Activated CD4-positive, alpha-beta memory T cell treated with anti-CD3 and anti-CD28 coated beads, Interleukin-2, amount 10 ng/mL, durations not matched to agents 7 days and 5 days (primary cell): ENCODE results near the gene CDH13. TPM values are rescaled to one million over a fixed set of nuclear protein-coding genes. Genes with fewer than 3 reads are reported as not detected.

Experiments
- CTCF ChIA-PET: fragments of 350-600 bp; sonication (Branson Sonifier 250); formaldehyde crosslinking; loops from one replicate; lab custom pipeline; 2021; ENCODE audit warnings: antibody characterized with exemption, inconsistent platforms; lab: Charles Lee
- POLR2A ChIA-PET: fragments of 350-600 bp; sonication (Branson Sonifier 250); formaldehyde crosslinking; loops from one replicate; lab custom pipeline; 2021; ENCODE audit warnings: antibody characterized with exemption; lab: Charles Lee
- DNase-seq: peaks from one replicate; pipeline ENCODE4 v3.0.0-alpha.2; 2020
- H3K27ac Mint-ChIP-seq: one replicate; pipeline ENCODE4 v1.8.0; 2021; ENCODE audit warnings: mild to moderate bottlenecking, mixed read lengths
- H3K27me3 Mint-ChIP-seq: one replicate; pipeline ENCODE4 v1.8.0; 2021; ENCODE audit warnings: mixed read lengths
- H3K36me3 Mint-ChIP-seq: one replicate; pipeline ENCODE4 v1.8.0; 2021; ENCODE audit warnings: low read depth, mixed read lengths
- H3K4me1 Mint-ChIP-seq: one replicate; pipeline ENCODE4 v1.8.0; 2021; ENCODE audit warnings: mixed read lengths
- H3K4me3 Mint-ChIP-seq: one replicate; pipeline ENCODE4 v1.8.0; 2021; ENCODE audit warnings: mild to moderate bottlenecking, mixed read lengths
- H3K9me3 Mint-ChIP-seq: one replicate; pipeline ENCODE4 v1.8.0; 2021; ENCODE audit warnings: mixed read lengths
- total RNA-seq, 2 experiments: library from RNA; stranded (reverse); gene quantifications; one replicate each; pipeline ENCODE4 v1.2.3, GENCODE V29; 2021

CDH13 gene
- total RNA-seq, 2 experiments from 2014 or later, result not detected

GRCh38 chr16:83443972-83444371 is 817.2 kb downstream of the CDH13 start:
- H3K4me3 Mint-ChIP-seq, result no peak overlapping the region
- ChIA-PET CTCF (interaction anchor here (0.7 kb wide), 1 partner anchor 24 kb away, joined by 3 read pairs; no protein-coding TSS in a partner anchor), POLR2A (no interaction called here)
- H3K9me3 Mint-ChIP-seq, result no peaks in the 10 kb centered on the region
- DNase-seq, result no peak
- no peak overlapping the region for H3K27ac Mint-ChIP-seq
- H3K4me1 Mint-ChIP-seq, result no peaks in the 10 kb centered on the region
- no peaks in the 10 kb centered on the region for H3K27me3 Mint-ChIP-seq
- no peaks in the 10 kb centered on the region for H3K36me3 Mint-ChIP-seq

- CTCF ChIA-PET, result interaction anchor here (1.2 to 1.7 kb wide), 2 partner anchors 14 to 1184 kb away, joined by 4 to 6 read pairs; no protein-coding TSS in a partner anchor
- H3K36me3 Mint-ChIP-seq, result no peaks in the 10 kb centered on the region
- no peaks in the 10 kb centered on the region for H3K4me1 Mint-ChIP-seq
- no peak for DNase-seq
- POLR2A ChIA-PET, result no interaction called here
- no peak overlapping the region for H3K27ac Mint-ChIP-seq
- H3K9me3 Mint-ChIP-seq, result no peaks in the 10 kb centered on the region
- no peak overlapping the region for H3K4me3 Mint-ChIP-seq
- no peaks in the 10 kb centered on the region for H3K27me3 Mint-ChIP-seq
Observed at GRCh38 chr16:83447560-83447959, 820.8 kb downstream of the CDH13 start.

DNA sequence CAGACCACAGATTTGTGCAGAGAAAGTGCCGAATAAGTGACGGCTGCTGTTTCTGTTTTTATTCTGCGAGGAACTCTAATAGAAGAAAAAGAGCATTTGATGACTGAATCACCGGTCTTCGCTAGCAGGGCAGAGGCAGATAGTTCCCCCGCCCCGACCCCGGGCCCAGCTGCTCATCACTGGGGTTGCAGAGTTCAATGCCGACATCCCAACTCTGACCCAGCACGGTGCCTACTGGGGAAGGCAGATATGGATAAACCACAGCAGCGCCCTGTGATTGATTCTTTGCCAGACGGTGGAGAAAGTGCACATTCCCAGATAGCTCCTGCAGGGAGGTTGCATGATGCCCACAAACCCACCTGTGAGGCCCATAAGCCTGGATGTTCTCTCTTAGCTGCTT is 823.1 kb downstream of the CDH13 start:
- H3K27me3 Mint-ChIP-seq, result no peaks in the 10 kb centered on the region
- no peak overlapping the region for H3K27ac Mint-ChIP-seq
- ChIA-PET CTCF (no interaction called here), POLR2A (no interaction called here)
- H3K36me3 Mint-ChIP-seq, result no peaks in the 10 kb centered on the region
- H3K9me3 Mint-ChIP-seq, result no peaks in the 10 kb centered on the region
- no peaks in the 10 kb centered on the region for H3K4me1 Mint-ChIP-seq
- DNase-seq, result no peak
- no peak overlapping the region for H3K4me3 Mint-ChIP-seq

DNA sequence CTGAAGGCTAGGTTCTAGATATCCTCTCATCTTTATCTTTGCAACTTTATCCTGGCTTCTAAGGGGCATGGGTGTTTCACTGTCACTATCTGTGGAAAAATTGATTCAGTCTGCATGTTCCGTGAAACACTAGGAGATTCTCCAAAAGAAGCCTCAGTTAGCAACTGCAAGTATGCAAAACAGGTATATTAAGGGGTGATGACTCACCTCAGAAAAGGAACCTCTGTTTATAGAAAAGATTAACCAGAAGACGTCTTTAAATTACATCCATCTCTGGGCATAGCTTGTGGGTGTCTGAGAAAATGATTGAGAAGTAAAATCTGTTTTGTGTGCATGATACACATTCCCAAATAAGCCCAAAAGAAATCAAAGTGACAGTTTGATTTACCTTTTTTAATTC is 827.2 kb downstream of the CDH13 start:
- ChIA-PET CTCF (no interaction called here), POLR2A (no interaction called here)
- Mint-ChIP-seq H3K36me3 (no peaks in the 10 kb centered on the region), H3K4me1 (no peaks in the 10 kb centered on the region), H3K27ac (no peak overlapping the region), H3K9me3 (peaks cover 9% of the 10 kb centered on the region), H3K27me3 (no peaks in the 10 kb centered on the region), H3K4me3 (no peak overlapping the region)
- DNase-seq, result no peak

DNA sequence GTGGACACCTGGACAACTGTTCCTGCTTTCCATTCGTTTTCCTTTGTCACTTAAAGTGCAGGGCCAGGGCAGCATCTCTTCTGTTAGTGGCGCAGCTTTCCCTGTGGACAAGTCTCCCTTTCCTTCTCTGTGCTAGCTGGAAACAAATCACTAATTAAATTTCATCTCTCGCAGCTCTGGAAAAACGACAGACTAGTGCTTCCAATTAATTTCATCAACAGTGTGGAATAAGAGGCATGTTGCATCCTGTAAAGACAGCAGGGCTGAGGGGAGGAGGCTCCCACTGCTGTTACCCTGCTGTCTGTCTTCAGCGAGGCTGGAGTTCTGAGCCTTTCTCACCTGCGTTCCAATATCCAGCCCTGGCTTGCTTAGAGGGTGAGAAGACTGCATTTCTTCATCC is 828.9 kb downstream of the CDH13 start:
- Mint-ChIP-seq H3K4me3 (no peak overlapping the region), H3K27me3 (no peaks in the 10 kb centered on the region), H3K9me3 (peaks cover 9% of the 10 kb centered on the region), H3K4me1 (no peaks in the 10 kb centered on the region), H3K27ac (no peak overlapping the region), H3K36me3 (no peaks in the 10 kb centered on the region)
- no peak for DNase-seq
- POLR2A ChIA-PET, result no interaction called here
- CTCF ChIA-PET, result no interaction called here

DNA sequence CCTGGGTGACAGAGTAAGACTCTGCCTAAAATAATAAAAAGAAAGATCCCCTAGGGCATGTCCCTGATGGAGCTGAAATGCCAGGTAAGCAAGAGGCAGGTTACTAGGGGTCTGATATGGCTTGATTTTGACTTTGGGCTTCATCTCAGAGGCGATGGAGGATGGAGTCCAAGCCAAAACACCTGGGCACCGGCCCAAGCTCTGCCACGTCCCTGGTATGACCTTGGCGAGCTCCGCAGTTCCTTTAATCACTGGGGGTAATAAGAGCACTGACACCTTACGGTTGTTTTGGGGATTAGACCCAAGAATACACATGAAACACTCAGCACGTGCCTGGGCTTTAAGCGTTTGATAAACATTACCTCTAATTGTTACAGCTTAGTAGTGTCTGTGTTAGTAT is 830.2 kb downstream of the CDH13 start:
- DNase-seq, result no peak
- ChIA-PET CTCF (no interaction called here), POLR2A (no interaction called here)
- H3K27me3 Mint-ChIP-seq, result no peaks in the 10 kb centered on the region
- H3K4me1 Mint-ChIP-seq, result no peaks in the 10 kb centered on the region
- no peaks in the 10 kb centered on the region for H3K36me3 Mint-ChIP-seq
- no peak overlapping the region for H3K4me3 Mint-ChIP-seq
- peaks cover 9% of the 10 kb centered on the region for H3K9me3 Mint-ChIP-seq
- H3K27ac Mint-ChIP-seq, result no peak overlapping the region

DNA sequence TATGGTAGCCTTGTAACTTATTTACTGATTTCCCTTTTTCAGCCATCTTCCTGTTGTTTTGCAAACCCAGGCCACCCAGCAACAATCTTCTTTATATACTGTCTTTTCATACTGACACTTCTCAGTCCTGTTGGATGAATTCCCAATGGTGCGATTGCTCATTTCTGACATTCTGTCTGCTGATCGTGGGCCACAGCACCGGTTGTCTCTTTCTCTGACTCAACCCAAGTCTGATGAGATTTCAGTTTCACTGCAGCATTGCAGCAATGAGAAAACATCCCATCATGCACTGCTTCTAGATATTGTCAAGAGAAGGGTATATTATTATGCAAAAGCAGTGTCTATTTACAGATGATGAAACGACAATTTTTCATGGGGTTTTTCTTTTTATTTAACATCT is 831.8 kb downstream of the CDH13 start:
- Mint-ChIP-seq H3K27ac (no peak overlapping the region), H3K9me3 (peaks cover 9% of the 10 kb centered on the region), H3K4me1 (no peaks in the 10 kb centered on the region), H3K27me3 (no peaks in the 10 kb centered on the region), H3K36me3 (no peaks in the 10 kb centered on the region), H3K4me3 (no peak overlapping the region)
- ChIA-PET CTCF (no interaction called here), POLR2A (no interaction called here)
- no peak for DNase-seq

DNA sequence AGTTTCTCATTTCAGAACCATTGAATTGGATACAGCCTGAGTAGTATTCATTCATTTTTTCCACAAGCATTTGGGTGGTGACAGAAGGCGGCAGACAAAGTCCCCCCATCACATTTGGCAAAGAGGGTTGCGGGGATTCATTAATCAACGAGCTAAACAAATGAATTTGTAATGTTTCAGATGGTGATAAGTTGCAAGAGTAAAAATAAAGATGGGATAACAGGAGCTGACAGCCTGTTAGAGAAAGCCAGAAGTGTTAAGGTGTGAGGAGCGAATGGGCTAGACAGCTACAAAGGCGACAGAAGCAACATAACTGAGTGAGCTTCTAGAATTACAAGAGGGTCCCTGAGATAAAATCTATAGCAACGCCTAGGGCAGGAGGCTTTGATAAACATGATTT is 838.2 kb downstream of the CDH13 start:
- Mint-ChIP-seq H3K4me3 (no peak overlapping the region), H3K4me1 (no peaks in the 10 kb centered on the region), H3K27me3 (no peaks in the 10 kb centered on the region), H3K36me3 (no peaks in the 10 kb centered on the region), H3K27ac (no peak overlapping the region), H3K9me3 (no peaks in the 10 kb centered on the region)
- POLR2A ChIA-PET, result no interaction called here
- CTCF ChIA-PET, result interaction anchor here (0.9 kb wide), 1 partner anchor 19 kb away, joined by 3 read pairs; no protein-coding TSS in a partner anchor
- DNase-seq, result no peak

DNA sequence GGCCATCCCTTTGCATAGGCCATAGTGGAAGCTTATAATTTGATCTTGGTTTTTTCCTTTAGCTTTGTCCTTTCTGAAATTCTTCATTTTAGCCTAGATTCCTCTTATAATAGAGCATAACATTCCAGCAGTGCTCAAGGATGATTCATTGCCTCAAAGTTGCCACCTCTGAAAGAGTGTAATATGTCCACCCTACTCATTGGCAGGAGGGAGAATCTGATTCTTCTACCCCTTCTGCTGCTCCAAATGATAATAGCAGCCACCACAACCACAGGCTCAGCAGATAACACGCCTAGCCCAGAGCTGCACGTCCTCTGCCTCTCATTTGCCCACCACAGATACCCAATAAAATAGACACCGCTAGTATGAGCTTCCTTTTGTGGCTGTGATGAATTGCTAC is 843.6 kb downstream of the CDH13 start:
- no peak overlapping the region for H3K4me3 Mint-ChIP-seq
- H3K27ac Mint-ChIP-seq, result no peak overlapping the region
- H3K4me1 Mint-ChIP-seq, result no peaks in the 10 kb centered on the region

DNA sequence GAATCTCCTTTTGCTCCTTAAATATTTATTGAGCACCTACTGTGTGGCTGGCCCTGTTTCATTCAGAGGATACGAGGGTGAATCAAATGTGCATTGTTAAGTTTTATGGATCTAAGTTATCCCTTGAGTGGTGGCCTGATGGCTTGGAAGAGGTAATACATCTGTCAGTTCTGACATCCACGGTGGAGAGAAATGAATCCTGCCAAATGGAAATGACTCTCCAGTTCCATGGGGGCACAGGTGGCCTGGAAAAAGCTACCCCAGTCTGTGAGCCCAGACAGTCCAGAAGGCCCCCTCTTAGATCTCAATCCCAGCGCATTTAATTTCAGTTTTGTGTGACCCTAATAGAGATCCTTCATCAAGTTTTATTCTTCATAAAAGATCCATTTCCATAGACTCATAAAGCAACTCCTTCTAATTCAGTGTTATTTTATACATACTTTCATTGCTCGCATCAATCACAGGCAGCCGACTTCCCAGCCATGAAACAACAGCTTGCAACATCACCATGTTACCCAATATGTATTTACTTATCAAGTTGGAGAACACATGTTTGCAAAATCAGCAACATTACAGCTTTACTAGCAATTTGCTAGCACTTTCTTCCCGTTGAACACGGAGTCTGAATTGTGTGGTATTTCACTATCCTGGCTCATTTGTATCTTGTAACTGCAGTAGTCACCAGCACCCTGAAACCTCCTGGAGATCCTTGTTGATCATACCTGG is 846.2 kb downstream of the CDH13 start:
- H3K4me3 Mint-ChIP-seq, result no peak overlapping the region
- CTCF ChIA-PET, result no interaction called here
- DNase-seq, result no peak
- POLR2A ChIA-PET, result no interaction called here
- H3K4me1 Mint-ChIP-seq, result no peaks in the 10 kb centered on the region
- no peaks in the 10 kb centered on the region for H3K36me3 Mint-ChIP-seq
- no peak overlapping the region for H3K27ac Mint-ChIP-seq
- H3K27me3 Mint-ChIP-seq, result no peaks in the 10 kb centered on the region
- peaks cover 4% of the 10 kb centered on the region for H3K9me3 Mint-ChIP-seq

More for the DNA sequence above, 843.6 kb downstream of the CDH13 start:
- H3K27me3 Mint-ChIP-seq, result no peaks in the 10 kb centered on the region
- no peak for DNase-seq
- H3K9me3 Mint-ChIP-seq, result peaks cover 4% of the 10 kb centered on the region
- H3K36me3 Mint-ChIP-seq, result no peaks in the 10 kb centered on the region
- CTCF ChIA-PET, result interaction anchor here (0.6 to 1.0 kb wide), 2 partner anchors 15 to 1103 kb away, joined by 3 to 4 read pairs; no protein-coding TSS in a partner anchor
- POLR2A ChIA-PET, result interaction anchor here (0.6 kb wide), 1 partner anchor 226 kb away, joined by 3 read pairs; no protein-coding TSS in a partner anchor

GRCh38 chr16:83473926-83474650 is 847.3 kb downstream of the CDH13 start:
- ChIA-PET POLR2A (no interaction called here), CTCF (no interaction called here)
- Mint-ChIP-seq H3K9me3 (peaks cover 4% of the 10 kb centered on the region), H3K36me3 (no peaks in the 10 kb centered on the region), H3K4me3 (no peak overlapping the region), H3K27me3 (no peaks in the 10 kb centered on the region), H3K27ac (no peak overlapping the region), H3K4me1 (no peaks in the 10 kb centered on the region)
- DNase-seq, result no peak

DNA sequence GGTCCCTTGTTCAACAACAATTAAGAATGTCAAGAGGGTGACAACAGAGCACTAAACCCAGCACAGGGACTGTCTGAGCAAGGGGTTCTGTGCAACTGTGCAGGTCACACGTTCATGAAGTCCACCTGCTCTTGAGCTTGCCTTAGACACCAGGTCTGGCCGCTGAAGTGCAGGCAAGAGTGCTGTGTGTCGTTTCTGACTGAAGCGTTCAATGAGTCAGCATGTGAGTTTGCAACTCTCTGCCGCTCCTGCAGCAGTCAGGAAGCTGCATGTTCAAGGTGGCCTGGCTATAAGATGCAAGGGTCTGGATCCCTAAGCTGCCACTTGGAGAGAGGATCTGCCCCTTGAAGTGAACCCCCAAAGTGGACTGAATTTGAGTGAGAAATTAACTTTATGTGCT is 848.3 kb downstream of the CDH13 start:
- Mint-ChIP-seq H3K4me1 (no peaks in the 10 kb centered on the region), H3K27me3 (no peaks in the 10 kb centered on the region), H3K36me3 (no peaks in the 10 kb centered on the region), H3K27ac (no peak overlapping the region), H3K9me3 (peaks cover 4% of the 10 kb centered on the region), H3K4me3 (no peak overlapping the region)
- ChIA-PET POLR2A (no interaction called here), CTCF (no interaction called here)
- DNase-seq, result no peak

- Mint-ChIP-seq H3K4me3 (no peak overlapping the region), H3K27me3 (no peaks in the 10 kb centered on the region), H3K36me3 (no peaks in the 10 kb centered on the region), H3K27ac (no peak overlapping the region), H3K4me1 (no peaks in the 10 kb centered on the region), H3K9me3 (peaks cover 4% of the 10 kb centered on the region)
- ChIA-PET CTCF (no interaction called here), POLR2A (no interaction called here)
- DNase-seq, result no peak
Observed at GRCh38 chr16:83481589-83481988, 854.8 kb downstream of the CDH13 start.
